ENCODE data around the gene TMEM101.

DNA sequence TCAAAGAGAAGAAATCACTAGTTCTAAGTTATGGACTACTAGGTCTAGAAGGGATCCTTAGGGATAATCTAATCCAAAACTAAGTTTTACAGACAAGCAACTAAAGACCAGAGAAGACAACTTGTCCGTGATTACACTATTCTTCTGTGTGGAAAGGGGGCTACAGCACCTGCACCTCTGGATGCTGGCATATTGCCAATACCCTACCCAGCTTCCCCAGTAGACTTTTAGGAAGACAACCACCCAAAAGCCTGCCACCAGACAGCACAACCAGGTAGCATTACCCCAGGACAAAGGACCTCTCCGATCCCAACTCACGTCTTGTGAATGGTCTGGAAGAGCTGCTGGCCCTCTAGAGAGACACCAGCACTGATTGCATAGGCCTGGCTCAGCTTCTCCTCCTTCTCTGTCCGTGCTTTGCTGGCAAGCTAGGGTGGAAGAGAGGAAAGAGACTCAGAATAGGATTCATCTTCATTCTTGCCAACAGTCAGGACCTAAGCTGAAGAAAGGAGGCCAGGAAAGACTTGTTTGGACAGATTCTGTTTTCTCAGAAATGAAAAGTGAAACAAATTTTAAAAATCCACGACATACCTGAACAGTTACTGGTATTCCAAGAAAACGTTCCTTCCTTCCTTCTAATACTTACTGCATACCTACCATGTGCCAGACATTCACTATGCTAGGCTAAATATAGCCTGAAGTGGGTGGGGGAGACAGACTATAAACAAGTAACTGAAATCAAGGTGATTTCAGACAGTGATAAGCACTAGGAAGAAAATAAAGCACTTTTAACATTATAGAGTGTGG is 25.3 kb upstream of the TMEM101 start:
- TF ChIP-seq POLR2AphosphoS5 (IDR thresholded peaks at IDR 0.05) (no peak), POLR2A (IDR thresholded peaks at IDR 0.05) (no peak)
- TF ChIP-seq, protein P1, sequence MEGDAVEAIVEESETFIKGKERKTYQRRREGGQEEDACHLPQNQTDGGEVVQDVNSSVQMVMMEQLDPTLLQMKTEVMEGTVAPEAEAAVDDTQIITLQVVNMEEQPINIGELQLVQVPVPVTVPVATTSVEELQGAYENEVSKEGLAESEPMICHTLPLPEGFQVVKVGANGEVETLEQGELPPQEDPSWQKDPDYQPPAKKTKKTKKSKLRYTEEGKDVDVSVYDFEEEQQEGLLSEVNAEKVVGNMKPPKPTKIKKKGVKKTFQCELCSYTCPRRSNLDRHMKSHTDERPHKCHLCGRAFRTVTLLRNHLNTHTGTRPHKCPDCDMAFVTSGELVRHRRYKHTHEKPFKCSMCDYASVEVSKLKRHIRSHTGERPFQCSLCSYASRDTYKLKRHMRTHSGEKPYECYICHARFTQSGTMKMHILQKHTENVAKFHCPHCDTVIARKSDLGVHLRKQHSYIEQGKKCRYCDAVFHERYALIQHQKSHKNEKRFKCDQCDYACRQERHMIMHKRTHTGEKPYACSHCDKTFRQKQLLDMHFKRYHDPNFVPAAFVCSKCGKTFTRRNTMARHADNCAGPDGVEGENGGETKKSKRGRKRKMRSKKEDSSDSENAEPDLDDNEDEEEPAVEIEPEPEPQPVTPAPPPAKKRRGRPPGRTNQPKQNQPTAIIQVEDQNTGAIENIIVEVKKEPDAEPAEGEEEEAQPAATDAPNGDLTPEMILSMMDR (IDR thresholded peaks at IDR 0.05 in 8 of 11, conservative IDR thresholded peaks at IDR 0.05 in 3 of 11), result no peak

All from spleen (tissue), 7 donors.